PFSK-1 (cell line): Measurements from ENCODE around the gene CCL13.

Source experiments
- FOXP2 ChIP-seq: optimal IDR thresholded peaks from 2 replicates; pipeline ENCODE3; 2011; ENCODE audit warnings: borderline replicate concordance, control low read depth, inconsistent platforms; ENCODE audit not compliant: insufficient read depth; ENCODE audit errors: extremely low read length, extremely low read depth
- POLR2AphosphoS5 ChIP-seq: IDR thresholded peaks from 2 replicates; pipeline ENCODE4 v1.6.1; 2012; ENCODE audit warnings: low read depth, mild to moderate bottlenecking, control low read depth, low read length, moderate library complexity
- REST ChIP-seq, 2 experiments: IDR thresholded peaks; 2 replicates each; pipeline versions ENCODE4 v1.6.1 to v1.8.0; 2011 to 2012; ENCODE audit warnings: low read depth in 2 of 2, low read length in 2 of 2, control low read depth in 1 of 2, inconsistent platforms in 1 of 2, mild to moderate bottlenecking in 1 of 2, moderate library complexity in 1 of 2; ENCODE audit not compliant: insufficient read depth in 1 of 2
- SIN3A ChIP-seq: IDR thresholded peaks from 2 replicates; pipeline ENCODE4 v1.6.1; 2012; ENCODE audit warnings: mild to moderate bottlenecking, low read length, moderate library complexity, borderline replicate concordance; ENCODE audit not compliant: insufficient read depth
- TAF1 ChIP-seq: IDR thresholded peaks from 2 replicates; pipeline ENCODE4 v1.6.1; 2012; ENCODE audit warnings: low read length, control low read depth, borderline replicate concordance; ENCODE audit not compliant: insufficient read depth

The CCL13 gene

DNA sequence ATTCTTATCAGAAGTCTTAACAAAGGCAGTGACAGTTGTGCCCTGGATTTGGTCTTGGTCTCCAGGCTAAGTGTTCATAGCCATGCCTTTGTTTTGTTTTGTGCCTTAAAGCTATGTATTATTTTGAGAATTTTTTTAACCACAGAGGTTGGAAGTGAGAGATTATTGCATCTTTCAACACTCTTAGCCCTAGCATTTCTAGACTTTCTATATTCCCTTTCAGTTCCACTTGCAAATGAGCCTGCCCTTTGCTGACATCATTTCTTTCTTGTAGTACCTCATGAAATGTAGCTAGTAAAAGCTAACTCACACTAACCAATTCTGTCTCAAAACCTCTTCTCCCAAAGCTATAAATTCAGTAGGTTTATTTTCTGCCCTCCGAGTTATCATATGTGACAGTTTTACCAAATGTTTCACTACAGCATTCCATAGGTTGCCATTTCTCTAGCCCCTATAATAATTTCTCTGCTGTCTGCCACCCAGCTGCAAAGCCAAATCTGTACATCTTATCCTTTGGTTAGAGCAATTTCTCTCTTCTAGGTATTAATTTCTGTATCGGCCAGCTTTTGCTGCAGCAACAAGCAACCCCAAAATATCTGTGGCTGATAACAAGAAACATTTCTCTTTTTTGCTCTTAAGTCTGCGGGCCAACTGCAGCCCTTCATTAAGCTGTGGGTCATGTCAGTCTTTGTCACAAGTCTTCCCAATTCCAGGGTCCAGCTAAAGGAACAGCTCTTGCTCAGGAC lies 21.0 kb downstream of the CCL13 start:
- TF ChIP-seq SIN3A: no peak

GRCh38 chr17:34378664-34379101 lies 22.4 kb downstream of the CCL13 start:
- TF ChIP-seq TAF1: no peak
- TF ChIP-seq FOXP2: no peak
- no peak for TF ChIP-seq REST (IDR thresholded peaks at IDR 0.05; ENCODE audit: insufficient read depth in 1 of 2, low read depth in 2 of 2, low read length in 2 of 2)
- TF ChIP-seq POLR2AphosphoS5: no peak
- no peak for TF ChIP-seq SIN3A

DNA sequence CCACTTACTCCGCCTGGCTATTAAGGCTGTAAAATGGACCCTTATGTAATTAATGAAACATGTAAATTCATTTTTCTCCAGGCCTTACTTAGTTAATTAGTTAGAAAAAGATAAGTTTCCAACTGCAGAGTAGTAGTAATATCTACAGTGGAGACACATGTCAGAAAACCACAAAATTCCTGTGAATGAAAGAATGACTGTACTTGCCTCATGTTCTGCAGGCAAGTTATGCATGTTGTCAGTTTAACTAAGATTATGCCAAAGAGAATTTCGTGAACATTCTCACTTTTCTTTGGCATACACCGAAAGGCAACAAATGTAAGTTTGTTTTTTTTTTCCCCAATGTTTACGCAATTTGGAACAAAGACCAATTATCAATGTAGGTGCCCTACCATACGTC lies 23.6 kb downstream of the CCL13 start:
- no peak for TF ChIP-seq SIN3A
- no peak for TF ChIP-seq POLR2AphosphoS5
- no peak for TF ChIP-seq REST (IDR thresholded peaks at IDR 0.05; ENCODE audit: insufficient read depth in 1 of 2, low read depth in 2 of 2, low read length in 2 of 2)
- no peak for TF ChIP-seq FOXP2

DNA sequence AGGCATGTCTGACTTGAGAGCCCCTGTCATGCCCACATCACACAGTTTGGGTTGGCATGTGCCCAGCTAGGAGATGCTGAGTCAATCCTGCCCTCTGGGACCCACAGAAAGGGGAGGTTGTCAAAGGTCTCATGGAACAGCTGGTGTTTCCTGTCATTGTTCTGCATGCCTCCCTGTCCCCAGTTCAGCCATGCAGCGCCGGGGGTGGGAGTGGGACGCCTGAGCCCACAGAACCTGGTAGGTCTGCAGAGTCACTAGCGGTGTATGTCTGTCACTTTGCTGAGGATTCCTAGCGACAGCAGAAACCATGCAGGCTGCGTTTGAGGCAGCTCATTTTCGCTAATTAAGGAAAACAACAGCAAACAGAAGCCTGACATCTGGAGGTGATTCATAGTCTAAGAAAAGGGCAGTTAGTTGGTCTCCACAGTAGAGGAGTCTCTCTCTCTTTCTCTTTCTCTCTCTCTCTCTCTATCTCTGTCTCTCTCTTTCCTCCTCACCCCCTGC lies 26.4 kb downstream of the CCL13 start:
- TF ChIP-seq FOXP2: no peak
- TF ChIP-seq SIN3A: no peak
- TF ChIP-seq TAF1: no peak
- TF ChIP-seq REST (IDR thresholded peaks at IDR 0.05; ENCODE audit: insufficient read depth in 1 of 2, low read depth in 2 of 2, low read length in 2 of 2): no peak
- no peak for TF ChIP-seq POLR2AphosphoS5

GRCh38 chr17:34383216-34383615 lies 26.9 kb downstream of the CCL13 start:
- TF ChIP-seq FOXP2 (no peak), POLR2AphosphoS5 (no peak), REST (IDR thresholded peaks at IDR 0.05; ENCODE audit: insufficient read depth in 1 of 2, low read depth in 2 of 2, low read length in 2 of 2) (no peak), TAF1 (no peak), SIN3A (no peak)
